ENCODE data around the gene GNG4.
A peak's percentile ranks its signal among the peaks of the same experiment; 100 is the strongest.

GNG4 gene

DNA sequence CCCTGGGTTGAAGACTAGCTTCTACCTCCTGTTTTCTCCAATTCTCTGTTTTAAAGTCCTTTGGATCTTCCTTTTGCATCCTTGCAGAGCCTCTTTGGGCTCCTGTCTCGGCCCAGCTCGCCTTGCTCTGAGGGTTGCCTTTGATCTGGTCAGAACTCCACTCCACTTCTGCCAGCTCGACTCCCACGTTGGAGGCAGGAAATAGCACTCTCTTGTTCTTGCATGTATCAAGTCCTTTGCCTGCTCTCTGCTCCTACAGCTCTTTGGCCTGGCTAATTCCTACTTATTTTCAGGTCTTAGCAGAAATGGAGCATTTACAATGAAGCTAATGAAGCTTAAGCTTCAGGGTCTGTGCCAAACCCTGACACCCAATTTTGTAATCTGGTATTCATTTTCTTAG is 124.3 kb downstream of the GNG4 start:
- no peak for TF ChIP-seq ZNF274 (IDR thresholded peaks at IDR 0.05; ENCODE audit: low read depth, low read length)
- H3K4me3 ChIP-seq (ENCODE audit: low read length), result no peak overlapping the region

- H3K4me3 ChIP-seq (ENCODE audit: low read length), result no peak overlapping the region
- no peak for TF ChIP-seq ZNF274 (IDR thresholded peaks at IDR 0.05; ENCODE audit: low read depth, low read length)
Observed at GRCh38 chr1:235516862-235517446, 132.6 kb downstream of the GNG4 start.

- no peak overlapping the region for H3K4me3 ChIP-seq (ENCODE audit: low read length)
- no peak for TF ChIP-seq ZNF274 (IDR thresholded peaks at IDR 0.05; ENCODE audit: low read depth, low read length)
Observed at GRCh38 chr1:235515844-235516512, 133.6 kb downstream of the GNG4 start.

DNA sequence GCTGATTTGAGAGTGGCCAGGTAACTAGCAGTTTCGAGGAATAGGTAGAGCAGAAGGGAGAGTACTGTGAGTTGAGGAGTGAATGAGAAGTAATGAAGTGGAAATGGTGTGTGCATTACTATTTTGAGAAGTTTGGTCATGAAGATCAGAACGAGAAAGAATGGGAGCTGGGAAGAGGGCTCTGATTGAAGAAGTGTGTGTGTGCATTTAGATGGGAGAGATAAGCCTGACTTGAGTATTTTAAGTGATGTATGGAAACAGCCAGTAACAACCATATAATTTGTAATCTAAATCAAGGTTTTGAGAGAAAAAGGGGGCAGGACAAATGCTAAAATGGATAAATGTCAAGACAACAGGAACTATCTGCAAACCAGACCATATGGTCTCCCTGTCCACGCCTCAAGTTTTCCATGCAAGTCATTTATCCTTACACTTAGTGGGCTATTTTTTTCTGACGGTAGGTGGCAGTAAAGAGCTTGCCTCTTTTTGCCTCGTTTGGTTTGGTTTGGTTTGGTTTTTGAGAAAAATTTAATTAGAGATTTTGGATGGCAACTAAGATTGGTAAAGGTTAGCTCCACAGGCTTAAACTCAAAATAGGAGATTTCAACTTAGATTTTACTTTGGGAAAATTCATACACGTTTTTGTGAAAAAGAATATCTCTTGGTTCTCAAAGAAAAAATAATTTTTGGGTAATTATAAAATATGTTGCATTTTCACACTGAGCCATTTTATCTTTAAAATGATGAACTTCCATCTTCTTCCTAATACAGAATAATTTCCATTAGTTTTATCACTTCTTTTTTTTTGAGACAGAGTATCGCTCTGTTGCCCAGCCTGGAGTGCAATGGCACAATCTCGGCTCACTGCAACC is 135.9 kb downstream of the GNG4 start:
- no peak for TF ChIP-seq ZNF274 (IDR thresholded peaks at IDR 0.05; ENCODE audit: low read depth, low read length)
- no peak overlapping the region for H3K4me3 ChIP-seq (ENCODE audit: low read length)

- TF ChIP-seq ZNF274 (IDR thresholded peaks at IDR 0.05; ENCODE audit: low read depth, low read length), result no peak
Observed at GRCh38 chr1:235511470-235512240, 137.9 kb downstream of the GNG4 start.

DNA sequence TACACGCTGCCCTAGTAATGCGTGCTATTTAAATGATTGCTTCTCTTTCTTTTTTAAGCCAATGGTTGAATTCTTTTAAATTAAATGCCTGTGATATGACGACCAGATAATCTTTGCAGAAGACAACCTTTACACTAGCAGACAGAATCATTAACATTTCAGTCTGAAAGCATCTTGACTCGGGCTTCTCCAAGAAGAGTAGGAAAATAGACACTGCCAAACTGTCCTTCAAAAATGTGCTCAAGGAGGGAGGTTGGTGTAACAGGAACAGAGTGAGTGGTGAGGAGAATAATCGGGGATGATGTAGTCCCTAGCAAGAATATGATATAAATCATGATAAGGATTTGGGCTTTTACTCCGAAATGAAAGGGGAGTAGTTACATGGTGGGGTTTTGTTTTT is 138.8 kb downstream of the GNG4 start:
- H3K4me3 ChIP-seq (ENCODE audit: low read length), result no peak overlapping the region
- no peak for TF ChIP-seq ZNF274 (IDR thresholded peaks at IDR 0.05; ENCODE audit: low read depth, low read length)

More at GRCh38 chr1:235511470-235512240, 137.9 kb downstream of the GNG4 start:
- H3K4me3 ChIP-seq (ENCODE audit: low read length), result no peak overlapping the region

DNA sequence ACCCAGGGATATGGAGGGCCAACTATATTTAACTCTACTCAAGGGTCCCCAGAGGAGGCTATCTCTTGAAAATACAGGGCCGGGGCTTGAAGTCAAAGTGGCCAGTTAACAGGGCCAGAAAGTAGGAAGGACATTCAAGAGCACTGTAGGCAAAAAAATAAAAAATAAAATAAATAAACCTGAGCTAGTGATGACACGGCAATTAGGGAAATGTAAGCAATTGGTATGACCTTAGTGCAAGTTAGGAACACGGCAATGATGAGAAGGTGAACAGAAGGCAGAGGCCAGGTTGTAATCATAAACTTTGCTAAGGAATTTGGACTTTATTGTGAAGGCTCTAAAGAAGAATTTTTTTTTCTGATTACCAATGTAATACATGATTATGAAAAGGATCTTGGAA is 142.0 kb downstream of the GNG4 start:
- H3K4me3 ChIP-seq (ENCODE audit: low read length), result no peak overlapping the region
- TF ChIP-seq ZNF274 (IDR thresholded peaks at IDR 0.05; ENCODE audit: low read depth, low read length), result no peak

- peak overlapping the region; percentile 80 for H3K4me3 ChIP-seq (ENCODE audit: low read length)
- no peak for TF ChIP-seq ZNF274 (IDR thresholded peaks at IDR 0.05; ENCODE audit: low read depth, low read length)
Observed at GRCh38 chr1:235504494-235505222, 144.9 kb downstream of the GNG4 start.

DNA sequence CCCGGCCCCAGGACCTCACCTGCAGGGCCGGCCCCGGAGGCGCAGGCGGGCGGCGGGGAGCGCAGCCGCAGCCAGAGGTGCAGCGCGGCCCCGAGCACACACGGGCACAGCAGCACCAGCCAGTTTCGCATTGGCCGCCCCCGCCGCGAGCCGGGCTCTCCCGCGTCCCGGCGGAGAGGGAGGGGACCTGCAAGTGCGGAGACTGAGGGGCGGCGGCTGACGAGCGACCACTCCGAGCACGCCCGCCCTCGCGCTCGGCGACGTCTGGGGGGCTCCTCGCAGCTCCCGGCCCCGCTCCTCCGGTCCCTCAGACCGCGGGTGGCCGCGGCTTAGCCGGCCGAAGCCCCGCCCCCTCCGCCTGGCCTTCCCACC is 145.5 kb downstream of the GNG4 start, which contains the start of gene B3GALNT2:
Gene B3GALNT2 (minus strand): TSS at position 331 of the 372 bp plus-strand sequence. CDS start 200 bp downstream, at position 131.
- no peak for TF ChIP-seq ZNF274 (IDR thresholded peaks at IDR 0.05; ENCODE audit: low read depth, low read length)
- H3K4me3 ChIP-seq (ENCODE audit: low read length), result peak within 1 kb of the TSS; percentile 80

DNA sequence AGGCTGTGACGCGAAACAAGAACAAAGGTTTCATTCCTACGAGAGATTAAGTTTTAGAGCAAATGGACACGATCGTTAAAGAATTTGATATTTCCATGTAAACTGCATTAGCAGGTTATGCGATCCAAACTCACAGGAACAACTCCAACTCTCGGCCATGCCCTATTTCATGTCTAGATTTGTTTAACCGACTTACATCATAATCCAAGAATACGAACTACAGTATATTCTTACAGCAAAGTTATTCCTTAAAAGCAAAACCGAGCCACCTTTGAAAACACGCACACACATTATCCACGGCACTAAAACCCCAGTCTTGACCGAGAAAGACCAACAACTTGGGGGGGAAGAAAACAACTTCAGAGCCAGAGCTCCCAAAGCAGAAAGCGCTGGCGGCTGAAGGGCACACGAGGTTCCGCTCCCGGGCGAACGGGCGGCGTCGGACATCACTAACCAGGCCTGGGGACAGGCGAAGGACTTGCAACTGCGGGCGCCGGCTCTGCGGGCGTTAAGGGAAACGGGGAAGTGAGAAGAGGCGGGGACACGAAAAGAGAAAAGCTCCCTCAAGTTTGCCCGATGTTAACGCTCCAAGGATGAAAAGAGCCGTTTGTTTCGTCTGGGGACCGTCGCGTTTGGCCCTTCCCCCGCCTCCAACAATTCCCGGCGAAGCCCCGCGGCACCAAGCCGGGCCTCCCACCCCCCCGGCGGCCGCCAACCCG is 146.0 kb downstream of the GNG4 start:
- TF ChIP-seq ZNF274 (IDR thresholded peaks at IDR 0.05; ENCODE audit: low read depth, low read length), result no peak

GRCh38 chr1:235502601-235503402 is 146.8 kb downstream of the GNG4 start:
- H3K4me3 ChIP-seq (ENCODE audit: low read length), result peak overlapping the region; percentile 80
- no peak for TF ChIP-seq ZNF274 (IDR thresholded peaks at IDR 0.05; ENCODE audit: low read depth, low read length)

More for the DNA sequence above, 146.0 kb downstream of the GNG4 start:
- peak overlapping the region; percentile 80 for H3K4me3 ChIP-seq (ENCODE audit: low read length)

GRCh38 chr1:235500971-235501540 is 148.5 kb downstream of the GNG4 start:
- TF ChIP-seq ZNF274 (IDR thresholded peaks at IDR 0.05; ENCODE audit: low read depth, low read length), result no peak
- no peak overlapping the region for H3K4me3 ChIP-seq (ENCODE audit: low read length)
